A673 (cell line): ENCODE data around the gene ALDH3B1. TPM values are rescaled to one million over a fixed set of nuclear protein-coding genes. Genes with fewer than 3 reads are reported as not detected.

Experiments
- BruUV-seq: library from RNA; stranded (reverse); fragments of 400-500 nt; replicated peaks from 2 replicates; lab custom pipeline; 2021; lab: Mats Ljungman, UMichigan
- CTCF ChIA-PET: fragments of 300-600 bp; sonication (Branson Sonifier 250); formaldehyde crosslinking; loops from one replicate; lab custom pipeline; 2022; ENCODE audit warnings: antibody characterized with exemption; lab: Charles Lee
- POLR2A ChIA-PET: fragments of 300-600 bp; sonication (Branson Sonifier 250); formaldehyde crosslinking; loops from one replicate; lab custom pipeline; 2022; ENCODE audit warnings: antibody characterized with exemption; ENCODE audit not compliant: low non-redundant PET; lab: Charles Lee
- DNase-seq: peaks from one replicate; pipeline ENCODE4 v3.0.0-alpha.2; 2015; ENCODE audit warnings: low spot score
- H3K27ac ChIP-seq: fragments of 200-600 bp; sonication (generic); 2 replicates; pipeline ENCODE4 v1.5.1; 2016; ENCODE audit warnings: mixed run types, low read depth, mild to moderate bottlenecking, mixed read lengths, antibody characterized with exemption, low read length; ENCODE audit not compliant: poor library complexity, severe bottlenecking
- H3K27me3 ChIP-seq: fragments of 200-600 bp; sonication (generic); replicated peaks from 2 replicates; pipeline ENCODE4 v1.6.1; 2017; ENCODE audit warnings: mixed run types, low read depth, mild to moderate bottlenecking, mixed read lengths, antibody characterized with exemption, low read length; ENCODE audit not compliant: insufficient read depth, poor library complexity
- H3K36me3 ChIP-seq: fragments of 200-600 bp; sonication (generic); 2 replicates; pipeline ENCODE4 v1.6.1; 2016; ENCODE audit warnings: mixed run types, mild to moderate bottlenecking, mixed read lengths, antibody characterized with exemption, low read length; ENCODE audit not compliant: insufficient read depth, poor library complexity, severe bottlenecking
- H3K4me1 ChIP-seq: fragments of 200-600 bp; sonication (generic); 2 replicates; pipeline ENCODE4 v1.6.1; 2017; ENCODE audit warnings: mixed run types, mild to moderate bottlenecking, mixed read lengths, antibody characterized with exemption, low read length; ENCODE audit not compliant: insufficient read depth, poor library complexity, severe bottlenecking
- H3K4me3 ChIP-seq: fragments of 200-600 bp; sonication (generic); 2 replicates; pipeline ENCODE4 v1.5.1; 2016; ENCODE audit warnings: low read depth, mixed run types, mild to moderate bottlenecking, mixed read lengths, low read length; ENCODE audit not compliant: poor library complexity, severe bottlenecking
- H3K9me3 ChIP-seq: fragments of 200-600 bp; sonication (generic); 2 replicates; pipeline ENCODE4 v1.6.1; 2016; ENCODE audit warnings: mixed run types, low read depth, mild to moderate bottlenecking, mixed read lengths, antibody characterized with exemption, low read length; ENCODE audit not compliant: poor library complexity, severe bottlenecking
- CTCF ChIP-seq: fragments of 300-800, 200-600 bp; sonication (generic); conservative IDR thresholded peaks from 2 replicates; pipeline ENCODE4 v1.5.1; 2017; ENCODE audit warnings: low read depth, mild to moderate bottlenecking, antibody characterized with exemption, low read length, moderate library complexity, mixed read lengths
- EZH2 ChIP-seq: fragments of 200-600 bp; sonication (generic); IDR thresholded peaks from 2 replicates; pipeline ENCODE4 v1.6.1; 2017; ENCODE audit warnings: borderline replicate concordance, low read depth, mild to moderate bottlenecking, mixed read lengths, antibody characterized with exemption, low read length; ENCODE audit not compliant: poor library complexity, severe bottlenecking
- intact Hi-C: fragments of 100-400 bp; cut with micrococcal nuclease; formaldehyde crosslinking; loops from one replicate; pipeline ENCODE4 v1.10.0; 2022; ENCODE audit not compliant: unreplicated experiment
- total RNA-seq: library from RNA; stranded (reverse); gene quantifications from 2 replicates; pipeline ENCODE4 v1.2.3, GENCODE V29; 2021

The ALDH3B1 gene
- total RNA-seq, 1 experiment from 2014 or later = not detected

DNA sequence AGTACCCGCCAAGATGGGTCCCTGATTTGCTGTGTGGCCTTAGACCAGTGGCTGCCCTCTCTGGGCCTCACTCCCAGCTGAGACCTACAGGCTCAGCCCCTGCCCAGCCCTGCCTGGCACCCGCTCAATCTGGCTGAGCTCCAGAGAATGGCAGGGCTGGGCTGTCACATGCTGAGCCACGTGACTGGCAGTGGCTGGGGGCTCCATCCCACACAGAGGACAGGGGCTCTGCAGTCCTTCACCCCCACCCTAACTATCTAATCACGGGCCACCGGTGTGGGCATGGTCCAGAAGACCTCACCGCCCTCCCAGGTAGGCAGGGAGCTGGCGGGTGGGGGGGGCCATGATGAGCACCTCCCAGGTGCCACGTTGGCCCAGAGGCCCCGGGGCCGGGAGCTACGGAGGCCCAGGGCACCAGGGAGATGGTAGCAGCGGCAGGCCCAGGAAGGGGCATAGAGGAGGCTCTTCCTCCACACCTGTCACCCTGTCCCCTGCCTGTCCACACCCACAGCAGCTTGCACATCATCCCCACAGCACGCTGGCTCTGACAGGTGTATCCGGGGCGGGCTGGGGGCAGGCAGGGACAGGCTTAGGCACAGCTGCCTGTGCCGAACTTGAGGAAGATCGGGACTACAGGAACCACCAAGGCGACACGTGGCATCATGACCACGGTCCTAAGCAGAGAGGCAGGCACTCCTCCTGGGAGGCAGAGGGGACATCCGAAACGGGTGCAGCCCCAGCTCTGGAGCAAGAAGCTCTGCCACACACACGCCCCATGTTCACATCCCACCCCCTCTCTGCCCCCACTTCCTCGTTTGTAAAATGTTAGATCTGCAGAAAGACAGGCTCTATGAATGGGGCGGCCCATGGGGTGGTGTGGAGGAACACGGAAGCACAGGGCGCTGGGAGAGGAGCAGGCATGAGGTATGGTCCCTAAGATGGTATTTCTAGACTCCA is 1.5 kb upstream of the ALDH3B1 start:
- no peak overlapping the region for H3K4me3 ChIP-seq
- POLR2A ChIA-PET = no interaction called here
- H3K36me3 ChIP-seq = no peaks in the 10 kb centered on the region
- intact Hi-C loops = loop anchor here (10.0 kb wide), 1 partner anchor 196 kb away; no protein-coding TSS in a partner anchor
- DNase-seq = no peak
- peaks cover 6% of the 10 kb centered on the region for H3K4me1 ChIP-seq
- CTCF ChIA-PET = no interaction called here
- no peak for TF ChIP-seq EZH2
- no peak for TF ChIP-seq CTCF
- BruUV-seq = no TSS peak
- H3K27me3 ChIP-seq = peaks cover 5% of the 10 kb centered on the region
- H3K9me3 ChIP-seq = no peaks in the 10 kb centered on the region
- H3K27ac ChIP-seq = no peak overlapping the region

DNA sequence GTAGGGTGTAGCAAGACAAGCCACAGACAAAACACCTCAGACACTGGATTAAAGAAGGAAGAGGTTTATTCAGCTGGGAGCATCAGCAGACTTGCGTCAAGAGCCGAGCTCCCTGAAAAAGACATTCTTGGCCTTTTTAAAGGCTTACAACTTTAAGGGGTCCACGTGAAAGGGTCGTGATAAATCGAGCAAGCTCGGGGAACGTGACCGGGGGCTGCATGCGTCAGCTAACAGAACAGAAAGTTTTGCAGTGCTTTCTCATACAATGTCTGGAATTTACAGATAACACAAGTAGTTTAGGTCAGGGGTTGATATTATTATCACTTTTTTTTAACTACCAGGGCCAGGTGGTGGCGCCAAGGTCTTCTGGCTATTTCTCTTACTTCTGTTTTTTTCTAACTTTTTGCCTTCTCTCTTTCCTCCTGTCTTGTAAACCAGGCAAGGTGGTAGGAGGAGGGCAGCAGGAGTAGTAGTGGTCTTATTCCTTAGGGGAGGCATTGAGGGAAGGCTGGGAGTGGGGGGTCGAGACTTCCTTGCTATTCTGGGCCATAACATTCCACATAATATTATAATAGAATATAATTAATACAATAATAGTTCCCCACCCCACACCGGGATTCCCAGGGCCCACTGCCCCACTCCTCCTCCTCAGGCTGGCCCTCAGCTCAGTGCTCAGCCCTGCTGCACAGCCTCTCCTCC is 587 bp upstream of the ALDH3B1 start:
- POLR2A ChIA-PET = no interaction called here
- no TSS peak for BruUV-seq

More for the DNA sequence above, 587 bp upstream of the ALDH3B1 start:
- TF ChIP-seq CTCF = peak; percentile 35; the same call in 1 of the 2 replicates
- no peak for TF ChIP-seq EZH2
- intact Hi-C loops = loop anchor here (10.0 kb wide), 1 partner anchor 195 kb away; no protein-coding TSS in a partner anchor
- Histone ChIP-seq H3K9me3 (no peaks in the 10 kb centered on the region), H3K27me3 (no peaks in the 10 kb centered on the region), H3K4me1 (peaks cover under 1% of the 10 kb centered on the region), H3K27ac (no peak overlapping the region), H3K4me3 (no peak overlapping the region), H3K36me3 (no peaks in the 10 kb centered on the region)
- no peak for DNase-seq
- CTCF ChIA-PET = no interaction called here
